ENCODE measurements around the gene COMMD10.

COMMD10 gene

GRCh38 chr5:116299746-116300640 lies 215.2 kb downstream of the COMMD10 start:
- no peak for DNase-seq
- no peak overlapping the region for H3K27ac ChIP-seq
- H3K9me3 ChIP-seq = peaks cover 0 to 19% (median 10%) of the 10 kb centered on the region in 3 donors
- no peak overlapping the region for H3K4me3 ChIP-seq
- peaks cover 49 to 84% (median 62%) of the 10 kb centered on the region in 3 donors for H3K36me3 ChIP-seq
- no peaks in the 10 kb centered on the region for H3K4me1 ChIP-seq
- no peaks in the 10 kb centered on the region for H3K27me3 ChIP-seq
- TF ChIP-seq, protein P1, sequence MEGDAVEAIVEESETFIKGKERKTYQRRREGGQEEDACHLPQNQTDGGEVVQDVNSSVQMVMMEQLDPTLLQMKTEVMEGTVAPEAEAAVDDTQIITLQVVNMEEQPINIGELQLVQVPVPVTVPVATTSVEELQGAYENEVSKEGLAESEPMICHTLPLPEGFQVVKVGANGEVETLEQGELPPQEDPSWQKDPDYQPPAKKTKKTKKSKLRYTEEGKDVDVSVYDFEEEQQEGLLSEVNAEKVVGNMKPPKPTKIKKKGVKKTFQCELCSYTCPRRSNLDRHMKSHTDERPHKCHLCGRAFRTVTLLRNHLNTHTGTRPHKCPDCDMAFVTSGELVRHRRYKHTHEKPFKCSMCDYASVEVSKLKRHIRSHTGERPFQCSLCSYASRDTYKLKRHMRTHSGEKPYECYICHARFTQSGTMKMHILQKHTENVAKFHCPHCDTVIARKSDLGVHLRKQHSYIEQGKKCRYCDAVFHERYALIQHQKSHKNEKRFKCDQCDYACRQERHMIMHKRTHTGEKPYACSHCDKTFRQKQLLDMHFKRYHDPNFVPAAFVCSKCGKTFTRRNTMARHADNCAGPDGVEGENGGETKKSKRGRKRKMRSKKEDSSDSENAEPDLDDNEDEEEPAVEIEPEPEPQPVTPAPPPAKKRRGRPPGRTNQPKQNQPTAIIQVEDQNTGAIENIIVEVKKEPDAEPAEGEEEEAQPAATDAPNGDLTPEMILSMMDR (IDR thresholded peaks at IDR 0.05) = no peak
- intact Hi-C loops (cut with DNase I; ENCODE audit: low total_unique reads) = no loop called here

- DNase-seq = no peak
- Histone ChIP-seq H3K4me3 (no peak overlapping the region), H3K4me1 (no peaks in the 10 kb centered on the region), H3K36me3 (peaks cover 59 to 95% (median 74%) of the 10 kb centered on the region in 3 donors), H3K9me3 (peaks cover 0 to 23% (median 14%) of the 10 kb centered on the region in 3 donors), H3K27ac (no peak overlapping the region), H3K27me3 (no peaks in the 10 kb centered on the region)
- TF ChIP-seq, protein P1 (IDR thresholded peaks at IDR 0.05) = no peak
- intact Hi-C loops (cut with DNase I; ENCODE audit: low total_unique reads) = no loop called here
These were observed 216.3 kb downstream of the COMMD10 start for GRCh38 chr5:116301110-116301509.

DNA sequence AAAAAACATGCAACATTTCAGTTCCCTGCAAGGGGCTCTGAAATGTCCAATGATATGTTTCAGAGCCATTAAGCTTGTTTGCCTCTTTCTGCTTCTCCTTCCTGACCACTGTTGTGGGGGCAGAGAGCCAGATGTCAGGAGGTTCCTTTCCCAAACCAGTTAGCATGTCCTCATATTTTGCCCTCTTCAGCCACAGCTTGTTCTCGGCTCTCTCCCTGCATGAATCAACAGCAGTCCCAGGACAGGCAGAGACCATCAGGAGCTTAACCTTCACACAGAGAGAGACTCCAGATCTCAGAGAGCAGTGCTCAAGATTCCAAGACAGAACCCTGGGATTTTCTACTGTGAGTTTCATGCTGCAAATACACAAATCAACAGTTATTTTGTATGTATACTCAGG lies 218.5 kb downstream of the COMMD10 start:
- H3K4me1 ChIP-seq = no peaks in the 10 kb centered on the region
- intact Hi-C loops (cut with DNase I; ENCODE audit: low total_unique reads) = no loop called here
- H3K36me3 ChIP-seq = peaks cover 73 to 97% (median 90%) of the 10 kb centered on the region in 3 donors
- TF ChIP-seq, protein P1 (IDR thresholded peaks at IDR 0.05) = no peak
- H3K4me3 ChIP-seq = no peak overlapping the region
- DNase-seq = no peak
- peaks cover 0 to 28% (median 26%) of the 10 kb centered on the region in 3 donors for H3K9me3 ChIP-seq
- no peak overlapping the region for H3K27ac ChIP-seq
- no peaks in the 10 kb centered on the region for H3K27me3 ChIP-seq

GRCh38 chr5:116303810-116304209 lies 219.0 kb downstream of the COMMD10 start:
- TF ChIP-seq, protein P1 (IDR thresholded peaks at IDR 0.05) = no peak
- intact Hi-C loops (cut with DNase I; ENCODE audit: low total_unique reads) = no loop called here
- DNase-seq = no peak
- Histone ChIP-seq H3K27me3 (no peaks in the 10 kb centered on the region), H3K4me1 (no peaks in the 10 kb centered on the region), H3K4me3 (no peak overlapping the region), H3K27ac (no peak overlapping the region), H3K9me3 (peaks cover 0 to 28% (median 27%) of the 10 kb centered on the region in 3 donors), H3K36me3 (peaks cover 71 to 96% (median 90%) of the 10 kb centered on the region in 3 donors)

- Histone ChIP-seq H3K36me3 (peaks cover 56 to 88% (median 81%) of the 10 kb centered on the region in 3 donors), H3K27me3 (no peaks in the 10 kb centered on the region), H3K4me3 (no peak overlapping the region), H3K4me1 (no peaks in the 10 kb centered on the region), H3K9me3 (peaks cover 0 to 40% (median 34%) of the 10 kb centered on the region in 3 donors), H3K27ac (no peak overlapping the region)
- intact Hi-C loops (cut with DNase I; ENCODE audit: low total_unique reads) = no loop called here
- no peak for DNase-seq
- TF ChIP-seq, protein P1 (IDR thresholded peaks at IDR 0.05) = no peak
These were observed 221.1 kb downstream of the COMMD10 start for GRCh38 chr5:116305899-116306298.

Measured in tibial artery (tissue), 4 donors.